ENCODE measurements around the gene DPF1. TPM values are rescaled to one million over a fixed set of nuclear protein-coding genes. Genes with fewer than 3 reads are reported as not detected.

The DPF1 gene
- total and polyA plus RNA-seq, 10 of the 15 experiments (the other 5 are each of a cell fraction or from before 2014, with no cell fraction given), result 0.11 to 4.3 (median 2.4) TPM

DNA sequence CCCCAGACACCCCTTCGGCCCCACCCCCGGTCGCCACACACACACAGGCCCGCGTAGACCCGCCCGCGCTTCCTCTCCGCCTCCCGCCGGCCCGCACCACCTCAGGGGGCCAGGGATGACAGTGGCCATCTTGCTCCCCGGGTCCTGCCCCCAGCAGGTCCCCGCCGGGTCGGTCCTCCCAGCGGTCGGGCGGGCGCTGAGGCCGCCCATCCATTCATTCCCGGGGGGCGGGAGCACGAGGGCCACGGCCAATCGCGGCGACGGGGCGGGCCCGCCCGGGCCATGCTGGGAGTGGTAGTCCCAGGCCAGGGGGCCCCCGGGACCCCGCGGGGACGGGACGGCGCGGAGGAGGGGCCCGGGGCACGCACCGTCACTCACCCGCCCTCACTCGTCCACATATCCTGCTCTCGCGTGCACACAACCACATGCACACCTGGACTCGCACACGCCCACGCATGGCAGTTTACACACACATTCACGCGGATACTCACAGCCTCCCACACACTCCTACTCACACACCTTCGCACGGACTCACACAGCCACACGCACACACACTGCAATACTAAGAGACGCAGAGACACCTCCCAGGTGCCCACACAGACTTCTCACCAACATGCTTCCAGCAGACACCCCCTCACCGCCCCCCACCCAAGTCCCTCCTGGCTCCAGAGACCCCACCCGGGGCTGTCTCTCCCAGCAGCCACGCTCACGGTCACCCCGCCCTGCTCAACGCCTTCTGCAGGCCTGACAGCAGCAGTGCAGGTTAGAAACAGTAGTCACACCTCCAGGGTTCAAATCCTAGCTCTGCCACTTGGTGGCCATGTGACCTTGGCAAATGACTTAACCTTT lies at the start of gene DPF1 (continued):
- TF ChIP-seq, protein P1, sequence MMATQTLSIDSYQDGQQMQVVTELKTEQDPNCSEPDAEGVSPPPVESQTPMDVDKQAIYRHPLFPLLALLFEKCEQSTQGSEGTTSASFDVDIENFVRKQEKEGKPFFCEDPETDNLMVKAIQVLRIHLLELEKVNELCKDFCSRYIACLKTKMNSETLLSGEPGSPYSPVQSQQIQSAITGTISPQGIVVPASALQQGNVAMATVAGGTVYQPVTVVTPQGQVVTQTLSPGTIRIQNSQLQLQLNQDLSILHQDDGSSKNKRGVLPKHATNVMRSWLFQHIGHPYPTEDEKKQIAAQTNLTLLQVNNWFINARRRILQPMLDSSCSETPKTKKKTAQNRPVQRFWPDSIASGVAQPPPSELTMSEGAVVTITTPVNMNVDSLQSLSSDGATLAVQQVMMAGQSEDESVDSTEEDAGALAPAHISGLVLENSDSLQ (IDR thresholded peaks at IDR 0.05), result peak; percentile 89
- no peak for TF ChIP-seq MXI1 (IDR thresholded peaks at IDR 0.05; ENCODE audit: low read depth, low read length)
- no peak for TF ChIP-seq ZNF622 (IDR thresholded peaks at IDR 0.05)
- no peak for TF ChIP-seq KDM1A (IDR thresholded peaks at IDR 0.05; ENCODE audit: borderline replicate concordance)
- no peak; a peak in 1 of 4 replicates for TF ChIP-seq SRF (IDR thresholded peaks at IDR 0.05; ENCODE audit: low read depth in 2 of 2, low read length in 2 of 2)
- peak; percentile 76 for TF ChIP-seq CHD2 (IDR thresholded peaks at IDR 0.05; ENCODE audit: borderline replicate concordance, low read depth, low read length)
- no peak for TF ChIP-seq NFYA (IDR thresholded peaks at IDR 0.05; ENCODE audit: borderline replicate concordance, low read depth, low read length)
- no peak; the same call in 1 of the 2 replicates for TF ChIP-seq MAX (IDR thresholded peaks at IDR 0.05; ENCODE audit: low read depth, low read length)
- TF ChIP-seq, protein P2, sequence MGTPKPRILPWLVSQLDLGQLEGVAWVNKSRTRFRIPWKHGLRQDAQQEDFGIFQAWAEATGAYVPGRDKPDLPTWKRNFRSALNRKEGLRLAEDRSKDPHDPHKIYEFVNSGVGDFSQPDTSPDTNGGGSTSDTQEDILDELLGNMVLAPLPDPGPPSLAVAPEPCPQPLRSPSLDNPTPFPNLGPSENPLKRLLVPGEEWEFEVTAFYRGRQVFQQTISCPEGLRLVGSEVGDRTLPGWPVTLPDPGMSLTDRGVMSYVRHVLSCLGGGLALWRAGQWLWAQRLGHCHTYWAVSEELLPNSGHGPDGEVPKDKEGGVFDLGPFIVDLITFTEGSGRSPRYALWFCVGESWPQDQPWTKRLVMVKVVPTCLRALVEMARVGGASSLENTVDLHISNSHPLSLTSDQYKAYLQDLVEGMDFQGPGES (IDR thresholded peaks at IDR 0.05), result no peak; the same call in 1 of the 2 replicates
- no peak for TF ChIP-seq CBX5 (IDR thresholded peaks at IDR 0.05; ENCODE audit: low read depth)
- TF ChIP-seq RBBP5 (conservative IDR thresholded peaks at IDR 0.05), result no peak
- TF ChIP-seq ETV6 (conservative IDR thresholded peaks at IDR 0.05 in 1 of 2, IDR thresholded peaks at IDR 0.05 in 1 of 2; ENCODE audit: borderline replicate concordance in 1 of 2, low read depth in 1 of 2), result 0 out of 4 replicates have a peak, but pooled peaks of 1 of the 2 experiments have one; percentile 8
- no peak for TF ChIP-seq ZNF274 (IDR thresholded peaks at IDR 0.05; ENCODE audit: insufficient read depth, insufficient read length)
- no peak for TF ChIP-seq SMAD5 (IDR thresholded peaks at IDR 0.05; ENCODE audit: low read depth)
- no peak for TF ChIP-seq FOXM1 (IDR thresholded peaks at IDR 0.05; ENCODE audit: low read depth, low read length)
- TF ChIP-seq SIN3A (IDR thresholded peaks at IDR 0.05; ENCODE audit: low read depth, low read length), result no peak
- TF ChIP-seq SREBF2 (IDR thresholded peaks at IDR 0.05; ENCODE audit: low read length), result no peak
- TF ChIP-seq CREM (IDR thresholded peaks at IDR 0.05; ENCODE audit: low read depth), result peak; percentile 72; the same call in 1 of the 2 replicates
- TF ChIP-seq YBX1 (IDR thresholded peaks at IDR 0.05), result no peak
- TF ChIP-seq MTA3 (IDR thresholded peaks at IDR 0.05; ENCODE audit: borderline replicate concordance, low read length), result no peak
- TF ChIP-seq, protein P3, sequence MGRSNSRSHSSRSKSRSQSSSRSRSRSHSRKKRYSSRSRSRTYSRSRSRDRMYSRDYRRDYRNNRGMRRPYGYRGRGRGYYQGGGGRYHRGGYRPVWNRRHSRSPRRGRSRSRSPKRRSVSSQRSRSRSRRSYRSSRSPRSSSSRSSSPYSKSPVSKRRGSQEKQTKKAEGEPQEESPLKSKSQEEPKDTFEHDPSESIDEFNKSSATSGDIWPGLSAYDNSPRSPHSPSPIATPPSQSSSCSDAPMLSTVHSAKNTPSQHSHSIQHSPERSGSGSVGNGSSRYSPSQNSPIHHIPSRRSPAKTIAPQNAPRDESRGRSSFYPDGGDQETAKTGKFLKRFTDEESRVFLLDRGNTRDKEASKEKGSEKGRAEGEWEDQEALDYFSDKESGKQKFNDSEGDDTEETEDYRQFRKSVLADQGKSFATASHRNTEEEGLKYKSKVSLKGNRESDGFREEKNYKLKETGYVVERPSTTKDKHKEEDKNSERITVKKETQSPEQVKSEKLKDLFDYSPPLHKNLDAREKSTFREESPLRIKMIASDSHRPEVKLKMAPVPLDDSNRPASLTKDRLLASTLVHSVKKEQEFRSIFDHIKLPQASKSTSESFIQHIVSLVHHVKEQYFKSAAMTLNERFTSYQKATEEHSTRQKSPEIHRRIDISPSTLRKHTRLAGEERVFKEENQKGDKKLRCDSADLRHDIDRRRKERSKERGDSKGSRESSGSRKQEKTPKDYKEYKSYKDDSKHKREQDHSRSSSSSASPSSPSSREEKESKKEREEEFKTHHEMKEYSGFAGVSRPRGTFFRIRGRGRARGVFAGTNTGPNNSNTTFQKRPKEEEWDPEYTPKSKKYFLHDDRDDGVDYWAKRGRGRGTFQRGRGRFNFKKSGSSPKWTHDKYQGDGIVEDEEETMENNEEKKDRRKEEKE (IDR thresholded peaks at IDR 0.05), result peak; percentile 19; the same call in 1 of the 2 replicates
- TF ChIP-seq ASH2L (IDR thresholded peaks at IDR 0.05; ENCODE audit: borderline replicate concordance, low read depth), result no peak
- TF ChIP-seq TBL1XR1 (IDR thresholded peaks at IDR 0.05; ENCODE audit: low read depth, low read length), result peak; percentile 13; the same call in 1 of the 2 replicates
- TF ChIP-seq POLR2AphosphoS2 (IDR thresholded peaks at IDR 0.05; ENCODE audit: low read depth, low read length), result no peak
- TF ChIP-seq, protein P4, sequence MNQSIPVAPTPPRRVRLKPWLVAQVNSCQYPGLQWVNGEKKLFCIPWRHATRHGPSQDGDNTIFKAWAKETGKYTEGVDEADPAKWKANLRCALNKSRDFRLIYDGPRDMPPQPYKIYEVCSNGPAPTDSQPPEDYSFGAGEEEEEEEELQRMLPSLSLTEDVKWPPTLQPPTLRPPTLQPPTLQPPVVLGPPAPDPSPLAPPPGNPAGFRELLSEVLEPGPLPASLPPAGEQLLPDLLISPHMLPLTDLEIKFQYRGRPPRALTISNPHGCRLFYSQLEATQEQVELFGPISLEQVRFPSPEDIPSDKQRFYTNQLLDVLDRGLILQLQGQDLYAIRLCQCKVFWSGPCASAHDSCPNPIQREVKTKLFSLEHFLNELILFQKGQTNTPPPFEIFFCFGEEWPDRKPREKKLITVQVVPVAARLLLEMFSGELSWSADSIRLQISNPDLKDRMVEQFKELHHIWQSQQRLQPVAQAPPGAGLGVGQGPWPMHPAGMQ (IDR thresholded peaks at IDR 0.05; ENCODE audit: borderline replicate concordance), result no peak
